Adrenal gland (tissue), 12 donors: Measurements from ENCODE around the gene FOXP3. TPM values are rescaled to one million over a fixed set of nuclear protein-coding genes. Genes with fewer than 3 reads are reported as not detected.

Source experiments
- DNase-seq, 7 donors: peaks; one replicate each; pipeline ENCODE4 v3.0.0-alpha.2; 2019 to 2020
- H3K27ac ChIP-seq, 5 donors: fragments of 200-600 bp; sonication (generic) in 4 of 5; 1 replicate in 3 of 5; 2 replicates in 2 of 5; pipeline versions ENCODE4 v1.5.1 to v1.8.0; 2016 to 2020; ENCODE audit warnings: mild to moderate bottlenecking in 1 of 5
- H3K27me3 ChIP-seq: fragments of 200-600 bp; 2 replicates; pipeline ENCODE4 v1.8.0; 2021
- H3K36me3 ChIP-seq, 2 donors: fragments of 200-600 bp; replicated peaks in 1 of 2; 1 replicate in 1 of 2; 2 replicates in 1 of 2; pipeline versions ENCODE4 v1.5.1 to v1.8.0; 2018 to 2022
- H3K4me1 ChIP-seq, 2 donors: fragments of 200-600 bp; replicated peaks in 1 of 2; 1 replicate in 1 of 2; 2 replicates in 1 of 2; pipeline versions ENCODE4 v1.5.1 to v1.8.0; 2018 to 2021
- H3K4me3 ChIP-seq, 4 donors: fragments of 200-600 bp; sonication (generic) in 3 of 4; one replicate each; pipeline ENCODE4 v1.5.1; 2016 to 2018
- H3K9me3 ChIP-seq, 3 donors: fragments of 200-600 bp; sonication (generic) in 1 of 3; replicated peaks in 1 of 3; 1 replicate in 2 of 3; 2 replicates in 1 of 3; pipeline versions ENCODE4 v1.5.1 to v1.8.0; 2016 to 2021
- POLR2A ChIP-seq, 2 donors: fragments of 450-650 bp; IDR thresholded peaks; one replicate each; pipeline ENCODE4 v1.6.1; 2017; ENCODE audit warnings: antibody characterized with exemption in 2 of 2, mild to moderate bottlenecking in 2 of 2, moderate library complexity in 1 of 2
- WGBS, 4 donors: extraction: QIAGEN DNeasy Blood & Tissue Kit in 2 of 4; methylation state at CpG; one replicate each; pipeline versions ENCODE4 v1.1.5 to v1.1.7; 2013 to 2017; 5-methylcytosine and 5-hydroxymethylcytosine counted together
- intact Hi-C, 2 donors: fragments of 100-400 bp; cut with DNase I; formaldehyde crosslinking; loops; one replicate each; pipeline versions ENCODE4 v1.14.1 to v1.15.0; 2022 to 2023
- polyA plus RNA-seq, 3 donors: library from polyadenylated mRNA; stranded (reverse); fragments of 200-250 nt in 2 of 3; fragments of 350-450 nt in 1 of 3; fragmentation: Illumina TruSeq in 1 of 3; extraction: RNeasy Lipid Tissue Mini Kit (QIAGEN cat#74804) in 1 of 3; gene quantifications; one replicate each; pipeline ENCODE4 v1.2.3, GENCODE V29; 2013 to 2014
- total RNA-seq, 9 donors: library from RNA; depleted of rRNA in 4 of 9; stranded (reverse); fragments of >200 nt in 4 of 9; fragments of 120-200 nt in 1 of 9; fragmentation: NEBNext Ultra II Directional in 1 of 9; extraction: Animal tissue kit (Norgen Biotek cat#: 25700) in 1 of 9; gene quantifications; one replicate each; pipeline versions ENCODE4 v1.1.0 to v1.2.4, GENCODE V29; 2013 to 2023
- TF ChIP-seq, protein P1 (sequence below), 6 experiments: fragments of 450-650 bp in 4 of 6; fragments of 200-600 bp in 2 of 6; sonication (generic) in 1 of 6; IDR thresholded peaks; 1 replicate in 5 of 6; 2 replicates in 1 of 6; pipeline versions ENCODE4 v1.5.1 to v1.8.0; 2016 to 2021; ENCODE audit warnings: antibody characterized with exemption in 6 of 6, mild to moderate bottlenecking in 2 of 6, moderate library complexity in 1 of 6
- donor health status: healthy with polysubstance abuse.
- donor health status: Bipolar disorder and iron deficiency.
- donor health status: DM: yes; HTN: yes; CAD: no.
- donor health status: DM: no; HTN: no; CAD: no.
- donor health status: DM: no; HTN: no; CAD: no.
- donor health status: DM: yes; HTN: yes; CAD: no.

FOXP3 gene
- total and polyA plus RNA-seq, 12 donors, result 0.14 to 0.53 (median 0.26) TPM; not detected in 4

DNA sequence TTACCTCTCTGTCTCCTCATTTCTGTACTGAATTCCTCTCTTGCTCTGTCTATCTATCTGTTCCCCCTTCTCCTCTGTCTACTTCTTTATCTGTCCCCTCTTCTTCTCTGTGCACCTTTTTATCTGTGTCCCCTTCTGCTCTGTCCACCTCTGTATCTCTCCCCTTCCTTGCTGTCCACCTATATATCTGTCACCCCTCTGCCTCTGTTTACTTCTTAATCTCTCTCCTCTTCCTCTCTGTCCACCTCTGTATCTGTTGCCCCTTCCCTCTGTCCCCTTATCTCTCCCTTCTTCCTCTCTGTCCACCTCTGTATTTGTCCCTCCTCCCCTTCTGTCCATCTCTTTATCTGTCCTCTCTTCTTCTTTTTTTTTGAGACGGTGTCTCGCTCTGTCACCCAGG, 20.3 kb downstream of the FOXP3 start:
- no peak for DNase-seq
- 80 to 97% (median 92%) methylated on average over 2 of the region's 2 CpGs for WGBS, 4 donors
- TF ChIP-seq, protein P1, sequence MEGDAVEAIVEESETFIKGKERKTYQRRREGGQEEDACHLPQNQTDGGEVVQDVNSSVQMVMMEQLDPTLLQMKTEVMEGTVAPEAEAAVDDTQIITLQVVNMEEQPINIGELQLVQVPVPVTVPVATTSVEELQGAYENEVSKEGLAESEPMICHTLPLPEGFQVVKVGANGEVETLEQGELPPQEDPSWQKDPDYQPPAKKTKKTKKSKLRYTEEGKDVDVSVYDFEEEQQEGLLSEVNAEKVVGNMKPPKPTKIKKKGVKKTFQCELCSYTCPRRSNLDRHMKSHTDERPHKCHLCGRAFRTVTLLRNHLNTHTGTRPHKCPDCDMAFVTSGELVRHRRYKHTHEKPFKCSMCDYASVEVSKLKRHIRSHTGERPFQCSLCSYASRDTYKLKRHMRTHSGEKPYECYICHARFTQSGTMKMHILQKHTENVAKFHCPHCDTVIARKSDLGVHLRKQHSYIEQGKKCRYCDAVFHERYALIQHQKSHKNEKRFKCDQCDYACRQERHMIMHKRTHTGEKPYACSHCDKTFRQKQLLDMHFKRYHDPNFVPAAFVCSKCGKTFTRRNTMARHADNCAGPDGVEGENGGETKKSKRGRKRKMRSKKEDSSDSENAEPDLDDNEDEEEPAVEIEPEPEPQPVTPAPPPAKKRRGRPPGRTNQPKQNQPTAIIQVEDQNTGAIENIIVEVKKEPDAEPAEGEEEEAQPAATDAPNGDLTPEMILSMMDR (IDR thresholded peaks at IDR 0.05), result no peak
- TF ChIP-seq POLR2A (IDR thresholded peaks at IDR 0.05), result no peak
- Histone ChIP-seq H3K27ac (no peak overlapping the region), H3K9me3 (no peaks in the 10 kb centered on the region), H3K4me1 (no peaks in the 10 kb centered on the region), H3K4me3 (no peak overlapping the region), H3K27me3 (no peaks in the 10 kb centered on the region), H3K36me3 (peaks cover 0 to 19% of the 10 kb centered on the region in 2 donors)
- intact Hi-C loops, result no loop called here

DNA sequence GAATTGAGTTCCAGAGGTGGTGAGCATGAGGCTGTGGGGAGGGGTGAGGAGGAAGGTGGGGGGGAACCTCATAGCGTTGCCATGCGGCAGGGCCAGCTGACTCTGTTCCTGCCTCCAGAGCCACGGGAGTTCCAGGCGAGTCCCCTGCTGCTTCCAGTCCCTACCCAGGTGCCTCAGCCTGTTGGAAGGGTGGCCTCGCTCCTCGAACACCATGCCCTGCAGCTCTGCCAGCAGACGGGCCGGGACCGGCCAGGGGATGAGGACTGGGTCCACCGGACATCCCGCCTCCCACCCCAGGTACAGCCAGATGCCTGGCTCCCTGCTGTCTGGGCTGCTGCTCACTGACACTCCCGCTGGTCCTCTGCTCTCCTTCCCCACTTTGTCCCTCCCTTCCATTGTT, 21.3 kb downstream of the FOXP3 start:
- whole genome bisulfite sequencing, 4 donors, result 87 to 93% (median 89%) methylated on average over 5 to 12 of the region's 12 CpGs; no CpG with 5 or more reads in 1 of the 4 donors
- Histone ChIP-seq H3K9me3 (no peaks in the 10 kb centered on the region), H3K27me3 (peaks cover 2% of the 10 kb centered on the region), H3K4me3 (no peak overlapping the region), H3K27ac (no peak overlapping the region), H3K36me3 (peaks cover 0 to 19% of the 10 kb centered on the region in 2 donors), H3K4me1 (no peaks in the 10 kb centered on the region)
- no peak for DNase-seq
- no peak for TF ChIP-seq POLR2A (IDR thresholded peaks at IDR 0.05)
- TF ChIP-seq, protein P1 (IDR thresholded peaks at IDR 0.05), result no peak
- intact Hi-C loops, result no loop called here

- intact Hi-C loops, result no loop called here
- DNase-seq, result no peak
- H3K27ac ChIP-seq, result no peak overlapping the region
- peaks cover 3% of the 10 kb centered on the region for H3K27me3 ChIP-seq
- no peak overlapping the region for H3K4me3 ChIP-seq
- no peaks in the 10 kb centered on the region for H3K4me1 ChIP-seq
- peaks cover 0 to 19% of the 10 kb centered on the region in 2 donors for H3K36me3 ChIP-seq
- no peak for TF ChIP-seq POLR2A (IDR thresholded peaks at IDR 0.05)
- TF ChIP-seq, protein P1 (IDR thresholded peaks at IDR 0.05), result no peak
- 86 to 95% (median 90%) methylated on average over 7 to 12 of the region's 12 CpGs for whole genome bisulfite sequencing, 4 donors
- no peaks in the 10 kb centered on the region for H3K9me3 ChIP-seq
Measured at GRCh38 chrX:49242545-49243066, 21.9 kb downstream of the FOXP3 start.

DNA sequence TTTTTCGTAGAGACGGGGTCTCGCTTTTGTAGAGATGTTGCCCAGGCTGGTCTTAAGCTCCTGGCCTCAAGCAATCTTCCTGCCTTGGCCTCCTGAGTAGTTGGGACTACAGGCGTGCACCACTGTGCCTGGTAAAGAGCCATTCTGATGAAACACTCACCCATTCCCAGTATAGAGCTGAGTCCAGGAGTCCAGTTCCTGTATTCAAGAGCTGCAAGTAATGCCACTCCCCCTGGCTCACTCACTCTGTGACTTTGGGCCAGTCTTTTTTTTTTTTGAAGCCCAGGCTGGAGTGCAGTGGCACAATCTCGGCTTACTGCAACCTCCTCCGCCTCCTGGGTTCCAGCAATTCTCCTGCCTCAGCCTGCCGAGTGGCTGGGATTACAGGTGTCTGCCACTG, 25.8 kb downstream of the FOXP3 start:
- WGBS, 4 donors, result 70 to 79% (median 76%) methylated on average over 4 to 7 of the region's 7 CpGs
- intact Hi-C loops, result no loop called here
- DNase-seq, result no peak

More for the DNA sequence above, 25.8 kb downstream of the FOXP3 start:
- Histone ChIP-seq H3K4me3 (no peak overlapping the region), H3K27ac (no peak overlapping the region), H3K9me3 (no peaks in the 10 kb centered on the region), H3K4me1 (no peaks in the 10 kb centered on the region), H3K36me3 (peaks cover 0 to 7% of the 10 kb centered on the region in 2 donors), H3K27me3 (peaks cover 3% of the 10 kb centered on the region)
- TF ChIP-seq, protein P1 (IDR thresholded peaks at IDR 0.05), result no peak
- no peak for TF ChIP-seq POLR2A (IDR thresholded peaks at IDR 0.05)
